Lung (tissue), 12 donors: ENCODE data around the gene PPP1R27. TPM values are rescaled to one million over a fixed set of nuclear protein-coding genes. Genes with fewer than 3 reads are reported as not detected.

Experiments
- ATAC-seq: fragments of 200-7000 bp; cut with Tn5 transposase; one replicate; pipeline ENCODE4 v1.9.1; 2020; ENCODE audit warnings: moderate number of reproducible peaks; ENCODE audit not compliant: insufficient read depth, low FRiP score
- DNase-seq, 3 donors: peaks; one replicate each; pipeline ENCODE4 v3.0.0-alpha.2; 2013 to 2017
- H3K27ac ChIP-seq, 2 donors: one replicate each; pipeline ENCODE4 v1.5.1; 2013; ENCODE audit warnings: mild to moderate bottlenecking in 2 of 2, moderate library complexity in 2 of 2, control low read depth in 1 of 2, inconsistent platforms in 1 of 2, low read depth in 1 of 2, low read length in 1 of 2
- H3K27me3 ChIP-seq, 3 donors: one replicate each; pipeline ENCODE4 v1.5.1; 2013; ENCODE audit warnings: low read length in 2 of 3; ENCODE audit not compliant: control insufficient read depth in 3 of 3, insufficient read depth in 3 of 3
- H3K36me3 ChIP-seq, 4 donors: one replicate each; pipeline ENCODE4 v1.5.1; 2013; ENCODE audit warnings: low read length in 4 of 4, mild to moderate bottlenecking in 1 of 4, moderate library complexity in 1 of 4; ENCODE audit not compliant: control insufficient read depth in 4 of 4, insufficient read depth in 4 of 4
- H3K4me1 ChIP-seq, 5 donors: one replicate each; pipeline ENCODE4 v1.5.1; 2013; ENCODE audit warnings: low read length in 5 of 5, mild to moderate bottlenecking in 2 of 5, moderate library complexity in 1 of 5; ENCODE audit not compliant: control insufficient read depth in 5 of 5, insufficient read depth in 5 of 5
- H3K4me3 ChIP-seq: one replicate; pipeline ENCODE4 v1.5.1; 2013; ENCODE audit warnings: mild to moderate bottlenecking, control low read depth, moderate library complexity
- H3K9ac ChIP-seq, 2 donors: one replicate each; pipeline ENCODE4 v1.5.1; 2013; ENCODE audit warnings: low read length in 2 of 2, control low read depth in 1 of 2; ENCODE audit not compliant: insufficient read depth in 1 of 2
- H3K9me3 ChIP-seq, 4 donors: one replicate each; pipeline ENCODE4 v1.5.1; 2013; ENCODE audit warnings: low read length in 3 of 4, mild to moderate bottlenecking in 1 of 4, moderate library complexity in 1 of 4; ENCODE audit not compliant: control insufficient read depth in 4 of 4, insufficient read depth in 3 of 4
- CTCF ChIP-seq: IDR thresholded peaks from 2 replicates; pipeline ENCODE4 v1.5.1; 2012; ENCODE audit warnings: mild to moderate bottlenecking; ENCODE audit errors: control extremely low read depth, extremely low read depth
- WGBS, 2 donors: extraction: QIAGEN DNeasy Blood & Tissue Kit; methylation state at CpG; one replicate each; pipeline ENCODE4 v1.1.7; 2013; 5-methylcytosine and 5-hydroxymethylcytosine counted together
- polyA plus RNA-seq, 2 donors: library from polyadenylated mRNA; stranded (reverse); fragments of 200-250 nt; gene quantifications; one replicate each; pipeline ENCODE4 v1.2.1, GENCODE V29; 2013
- total RNA-seq, 2 donors: library from RNA; depleted of rRNA in 1 of 2; stranded (reverse); fragments of >200 nt in 1 of 2; gene quantifications; one replicate each; pipeline ENCODE4 v1.2.1, GENCODE V29; 2014 to 2021
- donor health status: control.
- donor health status: control.
- donor health status: Bipolar disorder and iron deficiency.
- donor health status: healthy.
- donor health status: DM: yes; HTN: yes; CAD: no.

PPP1R27 gene
- total and polyA plus RNA-seq, 4 donors, result 0.13 TPM; not detected in 3

DNA sequence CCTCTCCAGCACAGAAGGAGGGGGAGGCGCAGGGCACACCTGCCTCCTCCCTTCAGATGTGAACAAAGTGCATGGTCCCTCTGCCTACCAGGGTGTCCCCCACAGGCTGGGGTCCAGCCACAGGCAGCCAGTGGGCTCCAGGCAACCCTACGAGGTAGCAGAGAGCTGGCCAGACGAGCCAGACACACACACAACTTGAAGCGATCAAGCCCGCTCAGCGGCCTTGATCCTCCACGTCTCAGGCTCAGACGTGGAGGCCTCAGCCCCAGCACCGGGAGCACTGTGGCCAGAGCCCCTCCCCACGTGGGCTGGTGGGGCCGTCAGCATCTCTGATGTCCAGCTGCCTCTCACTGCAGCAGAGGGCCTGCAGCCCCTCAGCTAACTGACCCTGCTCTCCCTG, 10.3 kb downstream of the PPP1R27 start:
- Histone ChIP-seq H3K9ac (no peak overlapping the region), H3K27me3 (no peaks in the 10 kb centered on the region), H3K9me3 (no peaks in the 10 kb centered on the region), H3K4me1 (peaks cover 0 to 9% (median 0%) of the 10 kb centered on the region in 5 donors), H3K36me3 (peaks cover 0 to 18% (median 3%) of the 10 kb centered on the region in 4 donors), H3K4me3 (no peak overlapping the region), H3K27ac (no peak overlapping the region)
- DNase-seq (no peak), ATAC-seq (no peak)
- TF ChIP-seq CTCF, result no peak
- WGBS, 2 donors, result 92 to 96% methylated on average over 11 of the region's 11 CpGs

DNA sequence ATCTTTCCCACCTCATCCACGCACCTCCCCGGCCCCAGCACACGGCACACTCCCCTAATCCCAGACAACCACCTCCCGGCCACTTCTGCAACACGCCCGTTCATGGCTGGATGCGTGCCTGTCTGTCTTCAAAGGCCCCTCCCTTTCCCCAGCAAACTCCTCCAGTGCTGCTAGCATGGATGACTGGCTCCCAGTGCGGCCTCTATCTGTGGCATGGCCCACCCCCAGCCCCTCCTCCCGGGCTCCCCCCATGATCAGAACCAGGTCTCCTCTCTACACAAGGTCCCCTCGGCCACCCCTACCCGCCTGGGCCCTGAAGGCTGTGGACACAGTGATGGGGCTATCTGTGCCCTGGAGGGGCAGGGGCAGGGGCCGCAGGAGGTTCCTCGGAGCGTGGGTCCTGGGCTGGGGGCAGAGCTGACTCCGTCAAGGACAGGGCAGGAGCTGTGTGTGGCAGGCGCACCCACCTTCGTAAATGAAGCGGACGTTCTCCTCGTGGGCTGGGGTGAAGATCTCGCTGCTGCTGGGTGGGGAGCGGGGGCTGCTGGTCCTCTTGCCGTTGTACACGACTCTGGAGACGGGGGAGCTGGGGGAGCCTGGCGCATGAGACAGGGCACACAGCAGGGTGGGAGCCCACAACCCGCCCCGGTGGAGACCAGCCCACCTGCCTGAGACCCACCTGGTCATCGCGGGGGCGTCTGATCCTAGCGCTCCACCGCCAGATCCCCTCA, 10.9 kb downstream of the PPP1R27 start:
- 94% methylated on average over 33 of the region's 33 CpGs for WGBS, 2 donors
- Histone ChIP-seq H3K4me3 (no peak overlapping the region), H3K9ac (no peak overlapping the region), H3K4me1 (peaks cover 0 to 9% (median 0%) of the 10 kb centered on the region in 5 donors), H3K36me3 (peaks cover 0 to 18% (median 3%) of the 10 kb centered on the region in 4 donors), H3K9me3 (peaks cover 0 to 2% (median 0%) of the 10 kb centered on the region in 4 donors), H3K27me3 (no peaks in the 10 kb centered on the region), H3K27ac (no peak overlapping the region)
- TF ChIP-seq CTCF, result no peak
- ATAC-seq (no peak), DNase-seq (no peak)

- Histone ChIP-seq H3K4me1 (peaks cover 0 to 4% (median 0%) of the 10 kb centered on the region in 5 donors), H3K36me3 (peaks cover 0 to 18% (median 3%) of the 10 kb centered on the region in 4 donors), H3K9me3 (peaks cover 0 to 2% (median 0%) of the 10 kb centered on the region in 4 donors), H3K4me3 (no peak overlapping the region), H3K27me3 (peaks cover 0 to 4% (median 0%) of the 10 kb centered on the region in 3 donors), H3K9ac (no peak overlapping the region), H3K27ac (peak overlapping the region; percentile 84 to 88)
- DNase-seq (no peak), ATAC-seq (no peak)
- WGBS, 2 donors, result 95 to 97% methylated on average over 25 to 30 of the region's 30 CpGs
- no peak for TF ChIP-seq CTCF
Measured at GRCh38 chr17:81822996-81823819, 11.6 kb downstream of the PPP1R27 start.
